ENCODE results near the gene COL23A1.

- TF ChIP-seq POLR2AphosphoS5 (IDR thresholded peaks at IDR 0.05; ENCODE audit: low read depth) (no peak), CTCF (conservative IDR thresholded peaks at IDR 0.05; ENCODE audit: low read depth in 2 of 2) (no peak), ZNF462 (CRISPR knock-in tag; IDR thresholded peaks at IDR 0.05) (no peak), EZH2phosphoT487 (IDR thresholded peaks at IDR 0.05; ENCODE audit: unreplicated experiment) (no peak), ZNF331 (CRISPR knock-in tag; IDR thresholded peaks at IDR 0.05; ENCODE audit: low read depth) (no peak)
Measured at GRCh38 chr5:178536541-178537466, 53.4 kb downstream of the COL23A1 start.

Data from GM23338 (cell line).